Sciatic nerve (tissue), 2 donors: ENCODE measurements around the gene CHRNB2. TPM values are rescaled to one million over a fixed set of nuclear protein-coding genes. Genes with fewer than 3 reads are reported as not detected.
A peak's percentile ranks its signal among the peaks of the same experiment; 100 is the strongest.

Experiments used
- ATAC-seq: fragments of 200-7000 bp; cut with Tn5 transposase; one replicate; pipeline ENCODE4 v1.9.1; 2020; ENCODE audit warnings: mild to moderate bottlenecking, moderate library complexity
- DNase-seq: peaks from one replicate; pipeline ENCODE4 v3.0.0-alpha.2; 2020; ENCODE audit warnings: low spot score
- intact Hi-C: fragments of 100-400 bp; cut with DNase I; formaldehyde crosslinking; loops from one replicate; pipeline ENCODE4 v1.14.2; 2022
- total RNA-seq: library from RNA; stranded (reverse); fragmentation: NEBNext Ultra II Directional; extraction: Animal tissue kit (Norgen Biotek cat#: 25700); gene quantifications from one replicate; pipeline ENCODE4 v1.2.1, GENCODE V29; 2021
- donor health status: DM: no; HTN: no; CAD: no.
- donor health status: DM: no; HTN: no; CAD: no.

The CHRNB2 gene
- total RNA-seq, 1 donor from 2014 or later = 0.18 TPM

DNA sequence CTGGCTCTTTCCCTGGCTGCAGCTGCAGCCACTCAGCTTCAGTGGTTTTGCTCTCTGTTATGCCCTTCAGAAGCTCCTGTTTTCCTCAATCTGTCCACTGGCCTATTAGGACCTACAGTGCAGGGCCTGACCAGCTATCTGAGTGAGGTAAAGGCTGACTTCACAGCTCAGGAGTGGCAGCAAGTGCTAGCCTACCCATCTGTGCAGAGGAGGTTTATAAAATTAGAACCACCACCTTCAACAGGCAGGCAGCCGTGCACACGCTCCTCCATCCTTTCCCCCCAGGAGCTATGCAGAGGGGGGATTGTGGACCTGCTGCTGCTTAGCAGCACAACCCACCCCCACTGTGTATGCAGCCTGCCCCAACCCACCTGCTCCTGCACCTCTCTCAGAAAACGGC is 32.1 kb downstream of the CHRNB2 start:
- no peak for ATAC-seq
- no peak for DNase-seq
- intact Hi-C loops = no loop called here

DNA sequence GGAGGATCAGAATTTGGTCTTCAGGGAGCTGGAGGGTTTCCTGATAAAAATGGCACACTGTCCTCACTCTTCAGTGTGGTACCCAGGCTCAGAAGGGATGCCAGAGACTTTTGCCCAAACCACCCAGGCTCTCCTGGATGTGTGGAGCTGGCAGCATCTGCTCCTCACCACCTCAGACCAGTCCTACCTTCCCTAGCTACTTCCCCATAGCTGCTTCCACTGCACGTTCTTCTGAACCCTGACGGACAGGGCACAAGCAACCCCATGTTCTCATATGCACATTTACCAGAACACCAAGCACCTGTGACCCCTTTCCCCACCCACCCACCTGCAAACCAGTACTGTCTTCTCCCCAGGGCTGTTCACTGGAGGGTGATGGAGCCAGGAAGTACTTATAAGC is 35.7 kb downstream of the CHRNB2 start:
- DNase-seq (no peak), ATAC-seq (no peak)
- intact Hi-C loops = no loop called here

DNA sequence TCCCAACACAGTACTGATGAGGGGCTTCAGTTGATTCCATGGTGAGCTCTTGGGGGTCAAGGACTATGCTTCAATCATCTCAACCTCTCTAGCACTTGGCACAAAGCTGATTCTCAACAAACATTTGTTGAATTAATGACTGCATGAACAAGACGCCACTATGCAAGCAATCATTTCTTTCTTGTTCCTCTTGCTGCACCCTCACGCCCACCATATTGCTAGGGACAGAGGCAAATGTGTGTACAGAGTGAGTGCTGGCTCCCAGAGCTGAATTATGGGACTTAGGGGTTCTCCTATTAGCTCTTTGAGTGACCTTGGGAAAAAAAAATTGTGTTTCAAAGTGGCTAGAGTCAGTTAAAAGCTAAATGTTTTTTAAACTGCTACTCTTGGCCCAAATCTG is 38.0 kb downstream of the CHRNB2 start:
- intact Hi-C loops = no loop called here
- ATAC-seq (no peak), DNase-seq (no peak)

DNA sequence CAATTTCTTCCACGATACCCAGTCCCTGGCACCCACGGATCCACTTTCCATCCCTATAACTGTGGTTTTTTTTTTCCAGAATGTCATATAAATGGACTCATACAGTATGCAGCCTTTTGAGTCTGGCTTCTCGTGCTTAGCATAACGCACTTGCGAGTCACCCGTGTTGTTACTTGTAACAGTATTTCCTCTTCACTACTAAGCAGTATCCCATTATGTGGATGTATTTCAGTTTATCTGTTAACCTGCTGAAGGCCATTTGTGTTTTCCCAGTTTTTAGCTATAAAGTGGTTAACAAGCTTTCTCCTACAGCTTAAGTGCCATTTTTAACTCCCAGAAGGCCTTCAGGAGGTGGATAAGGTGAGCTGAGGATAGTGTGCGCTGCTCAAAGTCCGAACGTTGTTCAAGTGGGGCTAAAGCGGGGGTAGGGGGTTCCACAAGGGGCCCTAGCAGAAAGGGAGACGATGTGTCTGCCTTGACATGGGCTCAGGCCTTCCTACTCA is 39.6 kb downstream of the CHRNB2 start:
- ATAC-seq (peak; percentile 3), DNase-seq (no peak)
- intact Hi-C loops = no loop called here

DNA sequence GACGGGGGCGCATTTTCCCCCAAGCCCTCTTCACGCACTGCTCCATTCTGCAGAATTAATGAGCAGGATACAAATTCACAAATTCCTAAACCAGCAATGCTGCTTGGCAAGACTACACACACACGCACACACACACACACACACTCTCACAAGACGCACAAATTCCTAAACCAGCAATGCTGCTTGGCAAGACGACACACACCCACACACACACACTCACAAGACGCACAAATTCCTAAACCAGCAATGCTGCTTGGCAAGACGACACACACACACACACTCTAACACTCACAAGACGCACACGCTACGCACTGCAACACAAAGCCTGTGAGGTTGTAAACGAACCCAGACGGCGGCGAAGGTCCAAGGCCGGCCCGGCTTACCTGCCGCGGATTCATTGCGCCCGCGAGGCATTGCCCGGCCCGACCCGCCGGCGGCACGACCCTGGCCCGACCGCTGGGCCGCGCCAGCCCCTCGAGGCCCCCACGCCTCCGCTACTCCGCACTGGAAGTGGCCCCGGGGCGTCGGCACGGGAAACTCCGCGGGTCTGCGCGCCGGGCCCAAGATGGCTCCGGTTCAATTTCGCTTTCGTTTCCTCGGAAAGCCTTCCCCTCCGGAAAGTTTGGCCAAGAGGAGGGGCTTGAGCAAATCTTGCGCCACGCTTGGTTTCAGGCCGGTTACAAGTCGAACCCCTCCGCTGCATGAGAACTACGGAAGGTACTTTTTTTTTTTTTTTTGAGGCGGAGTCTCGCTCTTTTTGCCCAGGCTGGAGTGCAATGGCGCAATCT is 40.2 kb downstream of the CHRNB2 start, which contains the start of gene ADAR:
ADAR (minus strand) TSS at position 578 of the 788 bp plus-strand sequence; CDS start at position 398, 180 bp downstream.
- ATAC-seq (peak; percentile 96), DNase-seq (peak; percentile 94)
- intact Hi-C loops = no loop called here

DNA sequence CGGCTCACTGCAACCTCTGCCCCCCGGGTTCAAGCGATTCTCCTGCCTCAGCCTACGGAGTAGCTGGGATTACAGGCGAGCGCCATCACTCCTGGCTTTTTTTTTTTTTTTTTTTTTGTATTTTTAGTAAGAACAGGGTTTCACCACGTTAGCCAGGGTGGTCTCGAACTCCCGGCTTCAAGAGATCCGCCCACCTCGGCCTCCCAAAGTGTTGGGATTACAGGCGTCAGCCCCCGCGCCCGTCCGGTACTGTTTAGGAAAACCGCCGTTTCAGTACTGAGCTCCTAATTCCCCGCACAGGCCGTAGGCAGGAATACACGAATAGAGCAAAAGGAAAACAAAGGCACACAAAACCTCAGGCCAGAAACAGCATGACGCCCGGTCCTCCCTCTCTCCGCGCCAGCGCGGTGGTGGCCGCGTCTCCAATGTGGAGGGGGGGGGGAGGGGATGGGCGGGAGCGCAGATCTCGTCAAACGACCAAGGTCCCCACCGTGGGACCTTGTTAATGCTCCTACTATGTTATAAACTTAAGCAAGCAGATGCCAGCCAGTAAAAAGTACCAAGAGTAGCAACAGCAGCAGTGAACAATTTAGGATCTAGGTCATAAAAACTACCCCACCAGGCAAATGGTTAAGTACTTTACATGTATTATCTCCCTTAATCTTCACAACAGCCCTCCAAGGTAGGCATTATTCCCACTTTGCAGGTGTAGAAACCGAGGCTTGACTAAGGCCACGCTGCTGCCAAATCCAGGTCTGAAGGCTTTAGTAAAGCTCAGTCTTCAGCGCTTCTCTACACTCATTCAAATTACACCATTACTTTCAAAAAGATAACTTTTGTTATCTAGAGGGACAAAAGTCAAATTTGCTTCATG is 41.1 kb downstream of the CHRNB2 start:
- intact Hi-C loops = no loop called here
- DNase-seq (peak; percentile 73), ATAC-seq (peak; percentile 75)

DNA sequence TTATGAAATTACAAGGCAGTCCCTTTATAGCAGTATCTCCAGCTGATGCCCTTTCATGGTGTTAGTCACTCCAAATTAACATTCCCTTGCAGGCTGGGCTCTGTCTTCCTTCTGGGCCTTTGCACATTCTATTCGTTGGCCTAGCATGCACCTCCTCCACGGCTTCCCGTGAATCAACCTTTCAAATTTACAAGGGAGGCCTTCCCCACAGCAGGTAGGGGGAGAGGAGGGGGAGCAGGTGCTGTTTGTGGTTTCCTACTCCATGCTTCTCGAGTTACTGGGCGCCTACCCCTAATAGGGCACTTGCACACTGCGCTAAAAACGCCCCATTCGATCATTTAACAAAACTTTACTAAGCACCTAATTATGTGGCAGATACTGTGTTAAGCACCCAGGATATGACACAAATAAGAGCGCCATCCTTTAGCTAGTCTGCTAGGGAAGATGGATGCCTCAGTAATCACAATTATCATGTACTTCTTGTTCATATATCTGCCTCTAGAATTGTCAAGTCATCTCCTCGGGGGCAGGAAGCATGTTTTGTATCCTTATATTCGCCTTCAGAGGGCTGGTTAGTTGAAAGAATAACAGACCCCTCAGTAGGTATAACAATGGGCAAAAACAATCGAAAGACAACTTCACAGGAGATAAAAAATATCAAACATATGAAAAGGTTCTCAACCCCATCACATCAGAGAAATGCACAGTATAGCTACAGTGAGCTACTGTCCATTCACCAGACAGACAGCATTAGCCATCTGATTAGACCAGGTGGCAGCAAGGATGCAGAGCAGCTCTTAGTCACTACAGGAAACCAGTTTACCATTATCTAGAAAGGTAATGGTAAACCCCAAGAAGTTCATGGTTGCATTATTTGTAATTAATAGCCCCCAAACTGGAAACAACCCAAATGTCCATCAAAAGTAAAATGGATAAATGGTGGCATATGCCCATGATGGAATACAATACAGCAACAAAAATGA is 42.1 kb downstream of the CHRNB2 start:
- DNase-seq (no peak), ATAC-seq (no peak)
- intact Hi-C loops = no loop called here

DNA sequence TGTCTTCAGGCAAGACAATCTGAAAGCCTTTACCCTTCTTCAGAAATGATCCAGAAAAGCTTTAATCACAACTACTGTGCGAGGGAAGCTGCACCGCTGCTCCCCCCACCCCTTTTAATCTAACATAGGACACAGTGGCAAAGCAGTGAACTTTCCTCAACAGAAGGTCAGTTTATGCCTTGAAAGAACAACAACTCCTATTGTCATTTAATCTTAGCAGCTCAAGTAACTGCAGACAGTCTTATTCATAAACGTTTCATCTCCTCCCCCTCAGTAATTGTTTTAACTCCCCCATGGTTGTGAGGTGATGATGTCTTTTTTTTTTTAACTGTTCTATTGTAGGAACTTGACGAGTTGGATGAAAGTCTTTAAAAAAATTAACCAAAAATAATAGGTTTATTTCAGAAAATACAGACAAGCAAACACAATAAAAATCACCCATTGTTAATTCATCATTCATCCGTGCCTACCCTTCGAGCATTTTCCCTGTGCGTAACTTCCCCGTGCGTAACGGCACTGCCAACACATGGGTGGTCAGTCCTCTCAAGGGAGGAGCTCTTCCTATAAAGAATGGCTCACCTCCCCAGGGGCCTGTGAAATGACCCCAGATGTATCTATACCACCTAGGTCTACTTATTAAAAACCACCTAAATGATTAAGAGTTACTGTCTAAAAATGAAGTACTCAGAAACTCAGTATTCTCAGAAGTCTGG is 43.7 kb downstream of the CHRNB2 start:
- DNase-seq (no peak), ATAC-seq (no peak)
- intact Hi-C loops = no loop called here

DNA sequence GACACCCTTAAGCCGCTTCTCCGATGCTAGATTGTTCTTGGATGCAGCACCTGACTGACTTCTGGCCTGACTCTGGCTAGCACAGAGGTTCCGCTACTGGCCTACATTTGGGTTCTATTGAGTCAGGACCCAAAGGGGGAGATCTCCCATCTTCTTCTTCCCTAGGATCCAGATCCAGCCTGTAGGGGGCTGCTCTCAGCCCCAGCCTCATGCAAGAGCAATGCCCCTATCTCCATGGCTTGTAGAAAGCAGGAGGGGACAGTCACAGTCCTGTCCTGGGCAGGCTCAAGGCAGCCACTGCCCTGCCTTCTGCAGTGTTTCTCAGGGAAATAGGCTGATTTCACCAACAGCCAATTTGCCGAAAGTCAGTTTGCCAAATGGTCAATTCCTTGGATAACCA is 46.7 kb downstream of the CHRNB2 start:
- no peak for ATAC-seq
- intact Hi-C loops = no loop called here
- no peak for DNase-seq

DNA sequence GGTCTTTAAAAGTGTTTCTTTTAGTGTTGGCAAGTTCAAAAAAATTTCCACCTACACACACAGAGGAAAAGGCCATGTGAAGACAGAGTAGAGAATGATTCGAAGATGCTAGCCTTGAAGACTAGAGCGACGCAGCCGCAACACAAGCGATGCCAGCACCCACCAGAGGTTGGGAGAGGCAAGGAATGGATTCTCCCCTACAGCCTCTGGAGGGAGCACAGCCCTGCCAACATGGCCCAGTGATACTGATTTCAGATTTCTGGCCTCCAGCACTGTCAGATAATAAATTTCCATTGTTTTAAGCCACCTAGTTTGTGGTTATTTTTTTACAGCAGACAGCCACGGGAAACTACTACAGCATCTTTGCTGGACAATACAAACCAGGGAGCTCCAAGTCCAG is 47.3 kb downstream of the CHRNB2 start:
- intact Hi-C loops = no loop called here
- no peak for ATAC-seq
- DNase-seq = no peak

DNA sequence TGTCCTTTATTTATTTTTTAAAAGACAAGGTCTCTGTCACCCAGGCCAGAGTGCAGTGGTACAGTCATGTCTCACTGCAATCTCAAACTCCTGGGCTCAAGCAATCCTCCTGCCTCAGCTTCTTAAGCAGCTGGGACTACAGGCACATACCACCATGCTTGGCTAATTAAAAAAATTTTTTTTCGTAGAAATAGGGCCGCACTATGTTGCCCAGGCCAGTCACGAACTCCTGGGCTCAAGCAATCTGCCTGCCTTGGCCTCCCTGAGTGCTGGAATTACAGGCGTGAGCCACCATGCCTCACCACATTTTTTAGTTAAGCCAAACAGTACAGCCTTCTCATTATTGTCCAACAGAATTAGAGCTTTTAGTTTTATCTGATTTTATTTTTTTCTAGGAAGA is 47.8 kb downstream of the CHRNB2 start:
- intact Hi-C loops = no loop called here
- DNase-seq (no peak), ATAC-seq (no peak)

DNA sequence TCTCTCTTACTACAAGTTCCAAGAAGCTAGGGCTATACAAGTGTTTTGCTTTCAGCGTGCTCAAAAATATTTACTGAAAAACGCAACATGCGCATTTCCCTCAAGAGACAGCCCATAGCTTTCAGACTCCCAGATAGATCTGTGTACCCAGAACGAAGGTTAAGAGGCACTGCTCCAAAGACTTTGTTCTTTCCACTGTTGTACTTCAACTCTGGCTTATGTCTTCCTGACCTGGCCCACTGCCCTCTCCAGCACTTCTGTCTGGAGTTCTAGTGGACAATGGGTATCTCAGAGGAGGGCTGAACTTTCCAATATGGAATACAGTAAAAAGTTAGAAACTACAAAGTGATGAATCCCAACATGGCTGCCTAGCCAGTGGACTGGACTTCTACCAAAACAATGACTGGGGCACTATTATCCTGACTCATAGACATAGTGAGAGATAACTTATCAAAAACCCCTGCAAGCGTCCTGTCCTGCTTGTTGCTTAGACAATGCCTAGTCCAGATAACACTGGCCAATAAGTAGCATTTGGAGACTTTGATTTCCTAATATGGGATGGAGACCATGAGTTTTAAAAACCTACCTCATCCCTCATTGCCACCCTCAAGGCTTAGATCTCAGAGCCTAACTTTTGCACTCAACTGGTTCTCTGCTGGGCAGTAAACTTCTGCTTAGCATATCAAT is 49.2 kb downstream of the CHRNB2 start:
- DNase-seq = no peak
- no peak for ATAC-seq
- intact Hi-C loops = no loop called here

DNA sequence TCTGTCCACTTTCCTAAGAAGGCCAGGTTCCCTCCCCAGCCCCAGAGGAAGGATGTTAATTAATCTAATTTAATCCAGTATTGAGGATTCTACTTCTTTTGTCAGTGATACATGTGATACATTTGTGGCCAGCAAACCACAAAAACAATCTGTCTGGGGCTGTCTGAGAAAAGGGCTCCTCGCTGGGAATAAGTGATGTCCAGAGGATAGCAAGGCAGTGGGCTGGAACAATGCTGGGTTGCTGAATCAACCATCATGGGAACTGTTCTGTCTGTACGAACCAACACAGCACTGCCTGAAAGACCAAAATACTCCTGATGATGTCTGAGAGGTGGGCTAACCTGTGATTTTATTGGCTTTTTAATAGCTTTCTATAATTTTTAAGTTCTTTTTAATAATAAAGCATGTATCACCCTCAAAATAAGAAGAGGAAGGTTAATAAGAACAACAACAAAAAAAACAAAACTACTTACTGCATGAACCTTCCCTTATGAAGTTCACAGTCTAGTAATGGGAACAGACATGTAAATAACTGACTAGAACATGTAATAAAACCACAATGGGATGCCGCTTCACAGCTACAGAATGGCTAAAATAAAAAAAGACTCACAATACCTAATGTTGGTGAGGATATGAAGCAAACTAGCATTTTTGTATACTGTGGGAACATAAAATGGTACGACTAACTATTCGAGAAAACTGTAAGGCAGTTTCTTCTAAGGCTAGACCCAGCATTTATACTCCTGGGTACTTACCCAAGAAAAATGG is 51.8 kb downstream of the CHRNB2 start:
- ATAC-seq (no peak), DNase-seq (no peak)
- intact Hi-C loops = no loop called here

DNA sequence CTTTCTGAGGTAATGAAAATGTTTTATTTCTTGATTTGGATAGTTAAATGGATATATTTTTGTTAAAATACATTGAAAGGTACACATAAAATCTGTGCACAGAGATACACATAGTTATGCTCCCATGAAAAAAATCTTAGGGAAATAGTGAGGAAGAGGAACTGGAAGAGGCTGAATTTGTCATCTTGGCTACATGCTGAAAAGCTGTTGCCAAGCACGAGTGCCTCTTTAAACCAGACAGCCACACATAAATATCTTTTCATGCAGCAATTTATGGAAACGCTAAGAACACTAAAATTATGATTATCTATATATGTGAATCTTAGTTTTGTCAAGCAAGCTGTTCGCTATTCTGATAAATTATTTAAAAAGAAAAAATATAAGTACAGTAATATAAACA is 53.2 kb downstream of the CHRNB2 start:
- no peak for DNase-seq
- intact Hi-C loops = no loop called here
- no peak for ATAC-seq

DNA sequence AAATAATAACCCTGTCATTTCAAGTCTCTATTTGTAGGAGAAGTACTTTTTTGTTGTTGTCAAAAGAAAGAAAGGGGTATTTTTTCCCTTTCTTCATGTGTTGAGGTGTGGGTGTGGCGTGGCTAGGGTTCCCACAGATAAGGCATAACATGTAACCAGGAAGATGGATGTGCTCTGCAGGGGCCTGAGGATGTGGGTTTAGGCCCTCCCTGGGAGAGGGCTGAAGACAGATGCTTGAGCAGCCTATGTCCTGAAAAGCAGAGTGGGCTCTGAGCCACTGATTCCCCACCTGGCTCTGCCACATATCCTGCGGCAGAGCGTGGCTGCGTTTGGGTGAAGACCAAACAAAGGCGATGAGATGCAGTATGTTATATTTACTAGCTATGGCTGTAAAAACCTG is 54.3 kb downstream of the CHRNB2 start:
- intact Hi-C loops = no loop called here
- no peak for ATAC-seq
- DNase-seq = no peak

DNA sequence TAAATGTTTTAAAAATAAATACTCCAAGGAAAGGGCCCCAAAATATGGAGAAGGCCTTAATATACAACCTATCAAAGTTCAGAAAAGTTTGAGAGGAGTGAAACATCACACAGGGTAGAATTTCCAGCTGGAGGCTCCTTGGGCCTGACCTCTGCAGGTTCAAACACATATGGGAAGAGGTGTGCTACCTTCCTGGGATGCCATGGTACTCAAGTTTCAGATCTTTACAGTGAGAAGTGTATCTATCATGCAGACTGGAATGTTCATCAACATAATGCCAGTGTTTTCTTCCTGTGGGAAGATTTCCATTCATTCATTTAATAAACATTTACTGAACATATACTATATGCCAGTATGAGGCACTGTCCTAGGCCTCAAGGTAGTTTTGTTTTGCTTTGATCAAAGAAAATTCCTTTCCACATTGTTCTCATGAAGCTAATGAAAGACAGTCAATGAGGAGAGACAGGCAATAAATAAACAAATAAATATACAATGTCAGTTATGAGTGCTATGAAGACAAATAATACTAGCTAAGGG is 55.0 kb downstream of the CHRNB2 start:
- DNase-seq (no peak), ATAC-seq (no peak)
- intact Hi-C loops = no loop called here

DNA sequence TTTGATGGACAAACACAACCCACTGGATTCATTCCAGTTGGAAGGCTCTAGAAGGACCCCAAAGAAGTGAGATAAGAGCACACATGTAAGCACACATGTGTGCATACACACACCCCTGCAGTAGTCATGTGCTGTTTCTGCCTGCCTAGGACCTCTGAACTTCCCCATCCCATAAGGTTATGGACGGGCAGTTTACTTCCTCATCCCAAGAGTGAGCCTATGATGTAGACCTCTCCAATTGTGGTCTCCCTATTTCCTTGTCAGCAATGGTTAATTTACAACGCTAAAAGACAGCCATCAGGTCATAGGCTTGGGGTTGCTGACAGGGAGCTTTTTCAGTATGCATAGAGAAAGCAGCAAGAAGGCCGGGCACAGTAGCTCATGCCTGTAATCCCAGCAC is 55.8 kb downstream of the CHRNB2 start:
- intact Hi-C loops = no loop called here
- DNase-seq = no peak
- ATAC-seq = peak; percentile 48
